Activated T-cell treated with anti-CD3 and anti-CD28 coated beads, Interleukin-2, amount 50 U/mL, for 48 hours (primary cell): ENCODE results near the gene SYT15.
A peak's percentile ranks its signal among the peaks of the same experiment; 100 is the strongest.
"Not testable (repeated sequence)": the region's sequence is repeated elsewhere in the genome, so short reads cannot be mapped to it uniquely, and the experiment has no call there.

Source experiments
- DNase-seq, 2 experiments: peaks; one replicate each; pipeline ENCODE4 v3.0.0-alpha.2; 2020

Gene SYT15

DNA sequence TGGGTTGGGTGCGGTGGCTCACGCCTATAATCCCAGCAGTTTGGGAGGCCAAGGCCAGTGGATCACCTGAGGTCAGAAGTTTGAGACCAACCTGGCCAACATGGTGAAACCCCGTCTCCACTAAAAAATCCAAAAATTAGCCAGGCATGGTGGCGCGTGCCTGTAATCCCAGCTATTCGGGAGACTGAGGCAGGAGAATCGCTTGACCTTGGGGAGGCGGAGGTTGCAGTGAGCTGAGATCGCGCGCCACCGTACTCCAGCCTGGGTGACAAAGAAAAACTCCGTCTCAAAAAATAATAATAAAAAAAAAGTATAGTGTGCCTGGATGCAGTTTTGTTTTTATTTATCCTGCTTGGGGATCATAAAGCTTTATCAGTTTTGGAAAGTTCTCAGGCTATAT is 14.4 kb downstream of the SYT15 start:
- DNase-seq: not testable (repeated sequence)

DNA sequence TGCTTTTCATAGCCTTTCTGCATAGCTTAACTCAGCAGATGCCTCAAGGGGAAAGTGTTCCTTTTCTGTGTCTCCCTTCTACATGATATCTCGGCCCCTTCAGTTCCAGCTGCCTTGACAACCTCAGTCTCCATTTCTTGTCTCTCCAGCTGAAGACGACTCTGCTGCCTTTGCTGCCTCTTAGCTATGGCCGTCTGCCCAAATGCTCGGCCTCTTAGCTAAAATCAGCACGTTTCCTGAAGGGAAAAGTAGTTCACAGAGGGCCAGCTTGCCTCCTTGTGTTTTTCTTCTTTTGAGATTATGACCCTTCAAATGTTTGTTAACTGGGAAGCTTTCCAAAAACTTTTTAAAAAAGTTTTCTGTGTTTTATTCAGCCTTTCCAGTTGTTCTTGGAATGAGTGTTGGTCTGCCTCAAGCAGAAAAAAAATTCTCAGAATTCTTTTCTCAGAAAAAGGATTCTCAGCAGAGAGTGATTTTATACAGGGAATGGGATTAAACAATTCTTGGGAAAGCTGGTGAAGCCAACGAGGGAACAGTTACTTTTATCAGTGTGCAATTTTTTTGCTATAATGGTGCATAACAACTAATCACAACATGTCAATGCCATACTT is 15.6 kb downstream of the SYT15 start:
- DNase-seq: not testable (repeated sequence)

DNA sequence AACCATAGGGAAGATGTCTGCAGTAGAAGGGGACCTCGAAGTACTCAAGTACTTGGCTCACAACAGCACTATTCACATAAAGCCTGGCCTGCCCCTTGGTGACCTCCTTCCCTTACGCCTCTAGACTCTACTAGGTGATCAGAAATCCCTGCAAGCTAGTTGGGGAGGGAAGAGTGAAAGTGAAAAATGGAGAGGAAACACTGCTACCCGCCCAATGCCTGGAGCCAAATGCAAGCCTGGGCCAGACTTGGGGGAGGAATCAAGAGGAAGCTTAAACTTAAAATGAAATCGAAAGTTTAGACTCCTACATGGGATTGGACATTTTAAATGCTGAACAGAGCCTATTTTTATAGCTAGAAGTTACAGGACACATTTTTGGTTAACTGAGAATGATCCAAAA is 17.6 kb downstream of the SYT15 start:
- not testable (repeated sequence) for DNase-seq

DNA sequence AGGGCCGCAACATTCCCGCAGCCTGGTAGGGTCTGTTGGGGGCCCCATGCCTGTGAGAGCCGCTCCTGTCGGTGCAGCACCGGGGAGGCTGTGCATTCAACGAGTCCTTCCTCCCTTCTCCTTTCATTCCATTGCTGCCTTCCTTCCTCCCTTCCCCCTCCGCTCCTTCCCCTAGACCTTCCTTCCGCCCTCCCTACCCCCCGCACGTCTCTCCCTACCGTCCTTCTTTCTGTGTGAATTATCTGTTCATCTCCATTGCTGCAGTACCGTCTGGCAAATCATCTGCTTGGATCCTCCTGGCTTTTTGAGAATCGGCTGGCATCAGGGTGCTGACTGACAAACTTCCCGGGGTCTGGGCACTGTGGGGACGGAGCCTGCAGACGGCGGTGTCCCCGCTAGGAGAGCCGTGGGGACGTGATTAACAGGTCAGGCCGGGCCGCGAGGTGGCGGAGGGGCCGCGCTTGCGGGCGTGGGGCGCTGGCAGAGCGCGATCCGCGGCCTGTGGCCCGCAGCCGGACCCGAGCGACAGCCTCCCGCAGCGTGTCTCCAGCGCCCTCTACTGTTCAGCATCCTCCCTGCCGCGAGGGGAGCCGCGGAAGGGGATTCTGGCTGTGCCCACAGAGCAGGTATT is 18.8 kb downstream of the SYT15 start:
- DNase-seq: peak; percentile 50 to 53

DNA sequence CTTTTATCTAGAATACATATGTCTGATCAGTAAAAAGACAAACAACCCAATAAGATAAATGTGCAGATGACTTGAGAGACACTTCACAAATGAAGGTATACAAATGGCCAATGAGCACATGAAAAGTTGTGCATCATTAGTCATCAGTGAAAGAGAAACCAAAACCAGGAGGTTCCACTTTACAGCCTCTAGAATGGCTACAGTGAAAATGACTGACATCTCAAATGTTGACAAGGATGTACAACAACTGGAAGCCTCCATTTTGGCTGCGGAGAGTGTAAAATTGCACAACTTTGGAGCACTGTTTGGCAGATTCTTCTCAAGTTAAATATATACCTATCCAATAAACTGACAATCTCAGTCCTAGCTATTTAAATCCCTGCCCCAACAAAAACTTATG is 21.6 kb downstream of the SYT15 start:
- not testable (repeated sequence) for DNase-seq

DNA sequence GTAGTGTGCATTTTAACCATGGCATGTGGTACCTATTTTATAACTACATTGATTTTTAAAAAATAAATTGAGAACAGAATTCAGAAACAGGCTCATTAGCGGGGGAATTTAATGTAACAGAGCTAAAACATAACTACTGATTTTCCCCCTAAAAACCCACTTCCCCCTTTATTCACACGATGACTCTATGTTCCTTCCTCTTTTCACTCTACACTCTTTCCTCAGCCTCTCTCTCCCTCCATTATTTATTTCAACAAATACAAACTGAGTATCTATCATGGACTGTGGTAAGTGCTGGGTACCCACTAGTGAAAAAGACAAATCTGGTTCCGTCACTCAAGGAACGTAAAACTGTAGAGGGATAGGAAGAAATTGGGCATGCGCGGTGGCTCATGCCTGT is 36.6 kb downstream of the SYT15 start:
- not testable (repeated sequence) for DNase-seq

DNA sequence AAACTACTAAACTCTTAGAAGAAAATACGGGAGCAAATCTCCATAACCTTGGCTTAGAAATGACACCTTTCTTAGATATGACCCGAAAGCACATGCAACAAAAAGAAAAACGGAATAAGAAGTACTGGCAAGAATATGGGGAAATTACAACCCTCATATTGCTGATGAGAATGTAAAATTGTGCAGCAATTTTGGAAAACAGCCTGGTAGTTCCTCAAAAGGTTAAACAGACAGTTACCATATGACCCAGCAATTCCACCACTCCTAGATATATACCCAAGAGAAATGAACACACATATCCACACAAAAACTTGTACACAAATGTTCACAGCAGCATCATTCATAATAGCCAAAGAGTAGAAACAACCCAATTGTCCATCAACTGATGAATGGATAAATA is 37.3 kb downstream of the SYT15 start:
- DNase-seq: not testable (repeated sequence)

DNA sequence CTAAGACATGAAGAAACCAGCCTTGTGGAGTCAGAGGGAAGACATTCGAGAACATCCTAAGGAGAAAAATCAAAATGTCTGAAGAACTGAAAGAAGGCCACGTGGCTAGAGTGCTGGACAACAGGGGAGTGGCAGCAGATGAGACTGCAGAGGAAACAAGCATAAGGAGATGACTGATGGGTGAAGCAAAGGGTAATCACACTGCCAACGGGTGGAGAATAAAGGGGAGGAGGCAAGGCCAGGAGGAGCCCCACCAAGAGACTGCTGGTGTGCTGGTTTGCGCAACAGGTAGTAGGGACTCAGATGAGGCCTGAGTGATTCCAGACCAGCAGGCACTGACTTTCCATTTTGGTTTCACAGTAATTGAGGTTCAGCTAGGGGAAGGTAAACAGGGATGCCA is 38.2 kb downstream of the SYT15 start:
- DNase-seq: not testable (repeated sequence)

DNA sequence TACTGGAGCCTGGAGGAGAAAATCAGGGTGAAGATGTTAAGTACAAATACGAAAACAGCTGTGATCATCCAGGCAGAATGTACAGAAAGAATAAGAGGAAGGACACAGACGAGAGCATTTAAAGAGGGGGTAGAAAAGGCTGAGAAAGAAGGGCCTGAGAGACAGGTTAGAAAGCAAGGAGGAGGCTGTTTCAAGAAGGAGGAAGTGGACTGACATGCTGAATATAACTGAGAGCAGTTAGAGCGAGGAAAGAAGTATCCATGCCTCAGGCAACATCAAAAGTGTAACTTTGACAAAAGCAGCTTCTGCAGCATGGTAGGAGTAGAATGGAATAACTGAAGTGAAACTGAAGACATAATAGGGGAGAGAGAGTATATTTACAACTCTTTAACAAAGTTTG is 39.0 kb downstream of the SYT15 start:
- not testable (repeated sequence) for DNase-seq

DNA sequence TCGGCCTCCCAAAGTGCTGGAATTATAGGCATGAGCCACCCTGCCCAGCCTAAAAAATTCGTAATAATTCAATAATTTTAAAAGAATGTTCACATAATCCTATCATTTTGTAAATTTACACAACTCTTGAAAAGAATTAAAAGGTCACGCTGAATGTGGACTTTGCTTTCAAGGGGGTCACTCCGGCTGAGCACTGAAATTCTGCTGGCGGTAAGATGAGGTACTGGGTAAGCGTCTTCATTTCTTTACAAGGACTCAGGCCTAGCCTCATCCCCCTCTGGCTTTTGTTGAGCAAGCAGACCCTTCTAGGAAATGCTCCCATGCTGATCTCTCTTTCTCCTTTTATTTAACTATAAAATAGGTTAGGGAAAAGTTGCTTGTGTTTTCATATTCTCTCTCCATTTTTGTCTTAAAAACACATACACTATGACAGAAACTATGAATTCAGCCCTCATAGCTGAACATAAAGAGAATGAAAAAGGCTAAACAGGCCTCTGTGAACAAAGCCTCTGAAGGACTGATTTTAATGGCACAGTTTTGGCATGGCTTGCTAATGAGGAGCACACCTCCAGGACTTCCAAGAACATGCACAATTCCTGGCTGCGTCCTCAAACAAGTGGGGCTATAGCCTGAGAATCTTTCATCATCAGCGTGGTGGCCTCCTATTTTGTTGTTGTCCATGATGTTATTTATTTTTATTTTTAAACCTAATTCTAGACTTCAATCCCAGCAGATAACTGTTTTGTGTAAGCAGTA is 45.1 kb downstream of the SYT15 start:
- not testable (repeated sequence) for DNase-seq

DNA sequence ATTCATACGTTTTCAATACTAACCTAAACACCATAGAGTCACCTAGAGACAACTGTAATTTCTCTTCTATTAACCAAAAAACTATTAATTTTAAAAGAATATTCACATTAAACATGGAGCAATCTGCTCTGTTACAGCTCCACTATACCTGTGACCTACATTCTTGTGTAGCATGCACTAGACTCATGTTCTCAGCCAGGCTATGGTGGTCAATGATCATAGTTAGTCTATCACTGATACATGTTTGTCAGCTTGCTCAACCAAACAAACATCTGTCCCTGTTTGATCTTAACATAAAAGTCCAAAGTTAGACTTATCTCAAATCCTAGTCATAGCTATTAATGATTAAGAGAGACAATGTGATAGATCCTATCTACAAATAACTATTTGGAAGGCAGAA is 50.9 kb downstream of the SYT15 start:
- not testable (repeated sequence) for DNase-seq

DNA sequence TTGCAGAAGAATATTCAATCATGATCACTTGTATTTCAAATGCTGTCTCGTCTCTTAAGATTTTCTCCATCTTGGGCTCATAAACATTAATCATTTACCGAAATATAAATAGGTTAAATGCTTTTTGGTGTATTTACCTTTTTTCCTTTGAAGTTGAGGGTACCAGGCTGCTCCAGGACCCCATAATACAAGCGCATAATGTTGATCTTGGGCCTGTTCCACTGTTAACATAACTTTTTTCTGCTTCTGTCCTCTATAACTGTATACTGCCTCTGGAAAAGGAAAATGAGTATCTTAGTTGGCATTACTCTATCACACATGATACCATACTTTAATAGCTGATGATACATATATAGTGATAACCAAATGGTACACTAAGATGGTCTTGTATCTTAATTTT is 51.9 kb downstream of the SYT15 start:
- DNase-seq: not testable (repeated sequence)

DNA sequence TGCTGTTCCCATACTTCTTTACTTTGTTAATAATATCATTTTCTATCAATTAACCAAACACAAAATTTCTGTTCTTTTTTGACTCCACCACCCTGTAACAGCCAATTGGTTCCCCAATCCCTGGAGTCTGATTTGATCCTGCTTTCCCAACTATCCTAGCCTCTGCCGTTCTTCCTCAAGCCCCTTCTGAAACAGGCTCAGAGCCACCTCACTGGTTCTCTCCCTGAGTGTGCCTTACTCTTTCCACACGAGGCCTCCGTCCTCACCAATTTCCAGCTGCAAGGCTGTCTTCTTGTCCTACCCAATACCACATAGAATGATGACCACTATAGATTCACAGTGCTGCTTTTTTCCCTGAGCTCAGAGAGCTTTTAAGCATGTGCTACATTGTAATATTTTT is 52.8 kb downstream of the SYT15 start:
- DNase-seq: not testable (repeated sequence)

DNA sequence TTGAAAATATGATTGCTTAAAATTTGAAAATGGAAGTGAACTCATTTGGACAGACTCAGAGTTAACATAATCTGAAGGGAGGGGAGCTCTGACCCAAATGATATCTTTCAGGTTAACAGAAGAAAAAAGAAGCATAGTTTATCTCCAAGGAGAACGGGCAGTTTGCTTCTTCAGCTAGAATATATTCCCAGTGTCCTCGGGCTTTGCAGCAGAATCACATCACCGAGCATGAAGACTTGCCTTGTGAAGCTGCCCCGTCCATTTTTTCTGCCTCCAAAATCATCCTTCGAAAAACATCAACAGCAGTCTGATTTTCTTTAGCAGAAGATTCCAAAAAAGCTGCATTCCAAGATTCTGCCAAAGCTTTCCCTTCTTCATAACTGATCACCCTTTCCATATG is 55.8 kb downstream of the SYT15 start:
- not testable (repeated sequence) for DNase-seq

DNA sequence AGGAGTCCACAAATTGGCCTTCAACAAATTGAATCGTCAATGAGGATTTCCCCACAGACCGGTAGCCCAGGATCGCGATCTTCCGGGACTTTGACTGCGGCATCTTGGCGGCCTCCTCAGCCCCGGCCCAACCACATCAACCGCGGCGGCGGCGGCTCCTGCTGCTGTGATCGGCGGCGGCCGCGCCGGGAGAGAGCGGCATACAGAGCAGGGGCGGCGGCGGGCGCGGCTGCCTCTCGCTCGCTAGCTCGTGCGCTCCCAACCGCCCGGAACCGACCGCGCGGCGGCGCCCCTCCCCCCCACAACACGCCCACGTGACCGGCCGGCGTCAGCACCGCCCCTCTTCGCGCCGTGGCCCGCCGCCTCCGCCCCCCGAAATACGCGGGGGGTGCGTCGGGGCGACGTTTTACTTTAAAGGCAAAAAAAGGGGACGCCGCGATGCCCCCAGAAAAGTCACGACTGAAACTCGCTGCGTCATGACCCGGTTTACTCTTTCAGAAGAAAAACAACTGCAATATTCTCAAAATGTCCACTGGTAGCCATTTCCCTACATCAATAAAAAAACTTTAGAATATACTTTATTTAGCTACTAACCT is 56.5 kb downstream of the SYT15 start:
- not testable (repeated sequence) for DNase-seq

DNA sequence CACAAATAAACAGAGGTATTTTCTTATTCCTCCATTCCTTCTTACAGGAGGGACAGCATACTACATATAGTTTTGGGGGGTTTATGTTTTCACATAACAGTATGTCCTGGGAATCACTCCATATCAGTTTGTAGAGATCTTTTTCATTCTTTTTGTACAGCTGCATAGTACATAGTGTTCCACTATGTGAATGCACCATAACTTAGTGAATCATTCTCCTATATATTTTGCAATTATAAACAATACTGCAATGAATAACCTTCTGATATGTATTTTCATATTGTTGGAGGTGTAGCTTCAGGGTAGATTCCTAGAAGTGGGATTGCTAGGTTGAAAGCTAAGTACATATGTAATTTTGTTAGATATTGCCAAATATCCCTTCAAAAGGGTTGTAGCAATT is 61.1 kb downstream of the SYT15 start:
- DNase-seq: not testable (repeated sequence)
